GM23338 (cell line): ENCODE measurements around the gene MAP4.

Source experiments
- CREB1 ChIP-seq: fragments of 250-450 bp; sonication (Bioruptor Pico); IDR thresholded peaks from 2 replicates; pipeline ENCODE4 v1.5.0; 2020; ENCODE audit warnings: low read depth, mild to moderate bottlenecking, moderate library complexity
- EZH2 ChIP-seq: fragments of 200-600 bp; sonication (generic); IDR thresholded peaks from one replicate; pipeline ENCODE4 v1.8.0; 2017; ENCODE audit warnings: antibody characterized with exemption, mild to moderate bottlenecking, low read depth; ENCODE audit not compliant: unreplicated experiment
- EZH2phosphoT487 ChIP-seq: fragments of 200-600 bp; sonication (generic); IDR thresholded peaks from one replicate; pipeline ENCODE4 v1.8.1; 2018; ENCODE audit warnings: antibody characterized with exemption; ENCODE audit not compliant: unreplicated experiment
- JUNB ChIP-seq: IDR thresholded peaks from one replicate; pipeline ENCODE4 v1.6.1; 2016; ENCODE audit warnings: antibody characterized with exemption; ENCODE audit not compliant: unreplicated experiment
- NANOG ChIP-seq: IDR thresholded peaks from 2 replicates; pipeline ENCODE4 v1.6.1; 2016; ENCODE audit warnings: antibody characterized with exemption, borderline replicate concordance
- POLR2AphosphoS5 ChIP-seq: IDR thresholded peaks from 2 replicates; pipeline ENCODE4 v1.6.1; 2016; ENCODE audit warnings: antibody characterized with exemption, low read depth
- TF ChIP-seq, protein P1 (sequence below), 2 experiments: fragments of 200-600 bp in 1 of 2; sonication (generic) in 1 of 2; conservative IDR thresholded peaks; 2 replicates each; pipeline versions ENCODE4 v1.5.1 to v1.6.1; 2016 to 2017; ENCODE audit warnings: antibody characterized with exemption in 2 of 2, low read depth in 2 of 2, mild to moderate bottlenecking in 2 of 2, moderate library complexity in 1 of 2
- TF ChIP-seq, protein P2 (sequence below): IDR thresholded peaks from 2 replicates; pipeline ENCODE4 v1.6.1; 2016; ENCODE audit warnings: antibody characterized with exemption

DNA sequence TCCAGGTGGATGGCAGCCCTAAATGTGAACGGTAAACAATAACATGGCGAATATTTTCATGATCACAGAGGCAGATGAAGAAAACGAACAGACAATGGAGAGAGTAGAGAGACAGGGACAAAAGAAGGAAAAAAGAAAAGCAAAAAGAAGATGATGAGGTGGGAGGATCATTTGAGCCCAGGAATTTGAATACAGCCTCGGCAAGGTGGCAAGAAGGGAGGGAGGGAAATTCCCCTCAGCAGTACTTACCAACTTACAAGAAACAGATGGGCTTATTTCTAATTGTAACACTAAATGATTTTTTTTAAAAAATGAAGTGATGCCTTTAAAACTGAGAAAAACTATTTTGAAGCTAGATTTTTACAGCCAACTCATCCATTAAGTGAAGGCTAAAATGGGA is 6.0 kb upstream of the MAP4 start:
- TF ChIP-seq, protein P1, sequence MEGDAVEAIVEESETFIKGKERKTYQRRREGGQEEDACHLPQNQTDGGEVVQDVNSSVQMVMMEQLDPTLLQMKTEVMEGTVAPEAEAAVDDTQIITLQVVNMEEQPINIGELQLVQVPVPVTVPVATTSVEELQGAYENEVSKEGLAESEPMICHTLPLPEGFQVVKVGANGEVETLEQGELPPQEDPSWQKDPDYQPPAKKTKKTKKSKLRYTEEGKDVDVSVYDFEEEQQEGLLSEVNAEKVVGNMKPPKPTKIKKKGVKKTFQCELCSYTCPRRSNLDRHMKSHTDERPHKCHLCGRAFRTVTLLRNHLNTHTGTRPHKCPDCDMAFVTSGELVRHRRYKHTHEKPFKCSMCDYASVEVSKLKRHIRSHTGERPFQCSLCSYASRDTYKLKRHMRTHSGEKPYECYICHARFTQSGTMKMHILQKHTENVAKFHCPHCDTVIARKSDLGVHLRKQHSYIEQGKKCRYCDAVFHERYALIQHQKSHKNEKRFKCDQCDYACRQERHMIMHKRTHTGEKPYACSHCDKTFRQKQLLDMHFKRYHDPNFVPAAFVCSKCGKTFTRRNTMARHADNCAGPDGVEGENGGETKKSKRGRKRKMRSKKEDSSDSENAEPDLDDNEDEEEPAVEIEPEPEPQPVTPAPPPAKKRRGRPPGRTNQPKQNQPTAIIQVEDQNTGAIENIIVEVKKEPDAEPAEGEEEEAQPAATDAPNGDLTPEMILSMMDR (conservative IDR thresholded peaks at IDR 0.05; ENCODE audit: low read depth in 2 of 2), result no peak
- no peak for TF ChIP-seq JUNB
- no peak for TF ChIP-seq EZH2phosphoT487
- no peak for TF ChIP-seq EZH2
- TF ChIP-seq, protein P2, sequence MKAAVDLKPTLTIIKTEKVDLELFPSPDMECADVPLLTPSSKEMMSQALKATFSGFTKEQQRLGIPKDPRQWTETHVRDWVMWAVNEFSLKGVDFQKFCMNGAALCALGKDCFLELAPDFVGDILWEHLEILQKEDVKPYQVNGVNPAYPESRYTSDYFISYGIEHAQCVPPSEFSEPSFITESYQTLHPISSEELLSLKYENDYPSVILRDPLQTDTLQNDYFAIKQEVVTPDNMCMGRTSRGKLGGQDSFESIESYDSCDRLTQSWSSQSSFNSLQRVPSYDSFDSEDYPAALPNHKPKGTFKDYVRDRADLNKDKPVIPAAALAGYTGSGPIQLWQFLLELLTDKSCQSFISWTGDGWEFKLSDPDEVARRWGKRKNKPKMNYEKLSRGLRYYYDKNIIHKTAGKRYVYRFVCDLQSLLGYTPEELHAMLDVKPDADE, result no peak
- no peak for TF ChIP-seq POLR2AphosphoS5
- TF ChIP-seq NANOG, result no peak
- TF ChIP-seq CREB1, result no peak
